HepG2 (cell line): ENCODE data around the gene KMT2B. TPM values are rescaled to one million over a fixed set of nuclear protein-coding genes. Genes with fewer than 3 reads are reported as not detected.

ENCODE experiments used
- DRAP1 ChIP-seq: IDR thresholded peaks from 2 replicates; pipeline ENCODE4 v1.6.1; 2016; ENCODE audit warnings: missing genetic modification reagents, missing compliant biosample characterization
- EHMT2 ChIP-seq: fragments of 200-600 bp; sonication (generic); IDR thresholded peaks from 2 replicates; pipeline ENCODE4 v1.7.0; 2017; ENCODE audit warnings: antibody characterized with exemption, low read depth, low read length, borderline replicate concordance
- FOXC1 ChIP-seq: sonication (generic); formaldehyde crosslinking; IDR thresholded peaks from 2 replicates; pipeline ENCODE4 v1.8.0; 2022; ENCODE audit warnings: mild to moderate bottlenecking, missing genetic modification reagents, borderline replicate concordance
- FOXP4 ChIP-seq: sonication (generic); formaldehyde crosslinking; IDR thresholded peaks from 2 replicates; pipeline ENCODE4 v1.4.0; 2020; ENCODE audit warnings: missing genetic modification reagents
- HNRNPH1 ChIP-seq: fragments of 200-400 bp; formaldehyde crosslinking; optimal IDR thresholded peaks from 2 replicates; pipeline ENCODE3; 2017; ENCODE audit warnings: mild to moderate bottlenecking, low read depth, low read length
- JARID2 ChIP-seq: sonication (generic); formaldehyde crosslinking; IDR thresholded peaks from 2 replicates; pipeline ENCODE4 v1.8.1; 2023; ENCODE audit warnings: missing genetic modification reagents, inconsistent platforms; ENCODE audit not compliant: insufficient replicate concordance
- MAZ ChIP-seq, 2 experiments: sonication (generic) in 1 of 2; formaldehyde crosslinking in 1 of 2; IDR thresholded peaks; 2 replicates each; pipeline versions ENCODE4 v1.5.0 to v1.6.1; 2012 to 2020; ENCODE audit warnings: low read depth in 2 of 2, mild to moderate bottlenecking in 2 of 2, borderline replicate concordance in 1 of 2, improper control_type of control experiment in 1 of 2, low read length in 1 of 2, missing genetic modification reagents in 1 of 2, moderate library complexity in 1 of 2
- MEF2D ChIP-seq: sonication (generic); formaldehyde crosslinking; IDR thresholded peaks from 2 replicates; pipeline ENCODE4 v1.5.1; 2020; ENCODE audit warnings: mild to moderate bottlenecking, missing genetic modification reagents
- MXI1 ChIP-seq: IDR thresholded peaks from 3 replicates; pipeline ENCODE4 v1.6.1; 2012; ENCODE audit warnings: low read depth, low read length, inconsistent platforms, borderline replicate concordance
- NCOR1 ChIP-seq: fragments of 200-600 bp; sonication (generic); IDR thresholded peaks from 2 replicates; pipeline ENCODE4 v1.7.0; 2017; ENCODE audit warnings: antibody characterized with exemption, low read length, borderline replicate concordance
- NFE2L1 ChIP-seq: sonication (generic); formaldehyde crosslinking; IDR thresholded peaks from 2 replicates; pipeline ENCODE4 v1.4.0; 2020; ENCODE audit warnings: missing genetic modification reagents, mild to moderate bottlenecking, borderline replicate concordance
- PAX8 ChIP-seq: sonication (generic); formaldehyde crosslinking; IDR thresholded peaks from 2 replicates; pipeline ENCODE4 v1.8.0; 2022; ENCODE audit warnings: mild to moderate bottlenecking, missing genetic modification reagents, borderline replicate concordance
- ZNF329 ChIP-seq: sonication (generic); formaldehyde crosslinking; IDR thresholded peaks from 2 replicates; pipeline ENCODE4 v1.9.0; 2021; ENCODE audit warnings: low read depth, mild to moderate bottlenecking, missing genetic modification reagents
- ZNF501 ChIP-seq: sonication (generic); formaldehyde crosslinking; IDR thresholded peaks from 2 replicates; pipeline ENCODE4 v1.5.1; 2020; ENCODE audit warnings: mild to moderate bottlenecking, moderate library complexity, missing genetic modification reagents
- ZNF841 ChIP-seq: sonication (generic); formaldehyde crosslinking; IDR thresholded peaks from 2 replicates; pipeline ENCODE4 v1.8.1; 2023; ENCODE audit warnings: missing genetic modification reagents, borderline replicate concordance
- polyA plus RNA-seq, 8 experiments: library from polyadenylated mRNA; depleted of rRNA in 3 of 8; stranded (reverse) in 7 of 8; unstranded in 1 of 8; fragments of >200 nt; fragmentation: Illumina TruSeq in 4 of 8; extraction: Trizol in 4 of 8; gene quantifications; 2 replicates each; pipeline versions ENCODE4 v1.2.1 to v1.2.3, GENCODE V29; 2011 to 2016; ENCODE audit warnings: low read depth in 4 of 8, missing spikeins in 1 of 8, mixed read lengths in 1 of 8; ENCODE audit not compliant: insufficient read depth in 1 of 8
- total RNA-seq, 5 experiments: library from RNA; depleted of rRNA; stranded (reverse); fragments of >200 nt; fragmentation: Illumina TruSeq; extraction: Trizol; gene quantifications; 2 replicates each; pipeline ENCODE4 v1.2.3, GENCODE V29; 2016; ENCODE audit warnings: low read depth in 1 of 5
- TF ChIP-seq, protein P1 (sequence below): sonication (generic); formaldehyde crosslinking; IDR thresholded peaks from 2 replicates; pipeline ENCODE4 v1.8.0; 2022; ENCODE audit warnings: mild to moderate bottlenecking, missing genetic modification reagents; ENCODE audit not compliant: insufficient replicate concordance
- TF ChIP-seq, protein P2 (sequence below): IDR thresholded peaks from 2 replicates; pipeline ENCODE4 v1.6.1; 2016; ENCODE audit warnings: missing compliant biosample characterization, missing genetic modification reagents, borderline replicate concordance
- TF ChIP-seq, protein P3 (sequence below): sonication (generic); formaldehyde crosslinking; IDR thresholded peaks from 2 replicates; pipeline ENCODE4 v1.4.0; 2020; ENCODE audit warnings: missing genetic modification reagents

The KMT2B gene
- total and polyA plus RNA-seq, 2 of the 13 experiments (the other 11 are each of a cell fraction or from before 2014, with no cell fraction given), result 6.2 to 16.9 TPM

DNA sequence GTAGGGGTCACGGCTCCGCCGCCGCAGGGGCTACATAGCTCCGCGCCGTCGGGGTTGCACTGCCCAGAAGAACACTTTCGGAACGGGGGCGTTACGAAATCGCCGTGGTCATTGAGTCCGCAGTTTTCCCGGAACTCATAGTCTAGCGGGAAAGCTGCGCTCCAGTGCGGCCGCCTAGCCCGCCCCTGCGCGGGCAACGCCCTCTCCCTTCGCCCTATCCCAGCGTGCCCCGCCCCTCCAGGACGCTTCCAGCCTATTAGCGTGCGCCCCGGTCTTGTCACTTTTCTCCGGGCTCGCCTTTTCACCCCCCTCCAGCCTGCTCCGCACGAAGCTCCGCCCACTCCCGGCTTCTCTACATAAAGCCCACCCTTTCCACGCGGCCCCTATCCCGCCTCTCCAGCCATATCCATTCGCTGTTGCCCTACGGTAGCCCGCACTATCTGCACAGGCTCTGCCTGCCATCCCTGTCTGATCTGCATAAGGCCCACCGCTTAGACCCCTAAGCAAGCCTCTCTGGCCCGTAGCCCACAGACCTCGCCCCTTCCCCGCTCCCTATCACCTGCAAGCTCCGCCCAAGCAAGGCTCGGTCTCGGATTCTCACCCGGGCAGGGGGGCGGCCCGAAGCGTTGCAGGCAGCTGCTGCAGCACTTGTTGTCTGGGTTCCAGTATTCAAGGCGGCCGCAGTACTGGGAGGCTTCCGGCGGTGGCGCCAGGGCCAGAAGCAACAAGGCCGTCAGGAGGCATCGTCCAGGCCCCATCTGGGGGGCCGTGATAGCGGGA lies 22.8 kb downstream of the KMT2B start (continued):
- TF ChIP-seq FOXP4 (CRISPR knock-in tag) (0 out of 2 replicates have a peak, but pooled peaks have one; percentile 28), MAZ (IDR thresholded peaks at IDR 0.05; ENCODE audit: borderline replicate concordance, low read depth, low read length) (peak; percentile 49; the same call in 1 of the 2 replicates), MAZ (CRISPR knock-in tag; IDR thresholded peaks at IDR 0.05; ENCODE audit: low read depth) (peak; percentile 79), HNRNPH1 (no peak), DRAP1 (peak; percentile 100), JARID2 (CRISPR knock-in tag) (no peak), NCOR1 (peak; percentile 31; the same call in 1 of the 2 replicates), MEF2D (CRISPR knock-in tag) (peak; percentile 66), NFE2L1 (CRISPR knock-in tag) (peak; percentile 68; the same call in 1 of the 2 replicates), ZNF841 (CRISPR knock-in tag) (no peak), EHMT2 (no peak; the same call in 1 of the 2 replicates), MXI1 (peak; percentile 80; the same call in 1 of the 3 replicates), ZNF329 (CRISPR knock-in tag) (peak; percentile 84; the same call in 1 of the 2 replicates), ZNF501 (CRISPR knock-in tag) (peak; percentile 77), PAX8 (CRISPR knock-in tag) (no peak), FOXC1 (CRISPR knock-in tag) (peak; percentile 84; the same call in 1 of the 2 replicates)
- TF ChIP-seq, protein P1, sequence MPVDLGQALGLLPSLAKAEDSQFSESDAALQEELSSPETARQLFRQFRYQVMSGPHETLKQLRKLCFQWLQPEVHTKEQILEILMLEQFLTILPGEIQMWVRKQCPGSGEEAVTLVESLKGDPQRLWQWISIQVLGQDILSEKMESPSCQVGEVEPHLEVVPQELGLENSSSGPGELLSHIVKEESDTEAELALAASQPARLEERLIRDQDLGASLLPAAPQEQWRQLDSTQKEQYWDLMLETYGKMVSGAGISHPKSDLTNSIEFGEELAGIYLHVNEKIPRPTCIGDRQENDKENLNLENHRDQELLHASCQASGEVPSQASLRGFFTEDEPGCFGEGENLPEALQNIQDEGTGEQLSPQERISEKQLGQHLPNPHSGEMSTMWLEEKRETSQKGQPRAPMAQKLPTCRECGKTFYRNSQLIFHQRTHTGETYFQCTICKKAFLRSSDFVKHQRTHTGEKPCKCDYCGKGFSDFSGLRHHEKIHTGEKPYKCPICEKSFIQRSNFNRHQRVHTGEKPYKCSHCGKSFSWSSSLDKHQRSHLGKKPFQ (CRISPR knock-in tag), result peak; percentile 85
- TF ChIP-seq, protein P2, sequence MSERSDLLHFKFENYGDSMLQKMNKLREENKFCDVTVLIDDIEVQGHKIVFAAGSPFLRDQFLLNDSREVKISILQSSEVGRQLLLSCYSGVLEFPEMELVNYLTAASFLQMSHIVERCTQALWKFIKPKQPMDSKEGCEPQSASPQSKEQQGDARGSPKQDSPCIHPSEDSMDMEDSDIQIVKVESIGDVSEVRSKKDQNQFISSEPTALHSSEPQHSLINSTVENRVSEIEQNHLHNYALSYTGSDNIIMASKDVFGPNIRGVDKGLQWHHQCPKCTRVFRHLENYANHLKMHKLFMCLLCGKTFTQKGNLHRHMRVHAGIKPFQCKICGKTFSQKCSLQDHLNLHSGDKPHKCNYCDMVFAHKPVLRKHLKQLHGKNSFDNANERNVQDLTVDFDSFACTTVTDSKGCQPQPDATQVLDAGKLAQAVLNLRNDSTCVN, result 0 out of 2 replicates have a peak, but pooled peaks have one; percentile 9
- TF ChIP-seq, protein P3, sequence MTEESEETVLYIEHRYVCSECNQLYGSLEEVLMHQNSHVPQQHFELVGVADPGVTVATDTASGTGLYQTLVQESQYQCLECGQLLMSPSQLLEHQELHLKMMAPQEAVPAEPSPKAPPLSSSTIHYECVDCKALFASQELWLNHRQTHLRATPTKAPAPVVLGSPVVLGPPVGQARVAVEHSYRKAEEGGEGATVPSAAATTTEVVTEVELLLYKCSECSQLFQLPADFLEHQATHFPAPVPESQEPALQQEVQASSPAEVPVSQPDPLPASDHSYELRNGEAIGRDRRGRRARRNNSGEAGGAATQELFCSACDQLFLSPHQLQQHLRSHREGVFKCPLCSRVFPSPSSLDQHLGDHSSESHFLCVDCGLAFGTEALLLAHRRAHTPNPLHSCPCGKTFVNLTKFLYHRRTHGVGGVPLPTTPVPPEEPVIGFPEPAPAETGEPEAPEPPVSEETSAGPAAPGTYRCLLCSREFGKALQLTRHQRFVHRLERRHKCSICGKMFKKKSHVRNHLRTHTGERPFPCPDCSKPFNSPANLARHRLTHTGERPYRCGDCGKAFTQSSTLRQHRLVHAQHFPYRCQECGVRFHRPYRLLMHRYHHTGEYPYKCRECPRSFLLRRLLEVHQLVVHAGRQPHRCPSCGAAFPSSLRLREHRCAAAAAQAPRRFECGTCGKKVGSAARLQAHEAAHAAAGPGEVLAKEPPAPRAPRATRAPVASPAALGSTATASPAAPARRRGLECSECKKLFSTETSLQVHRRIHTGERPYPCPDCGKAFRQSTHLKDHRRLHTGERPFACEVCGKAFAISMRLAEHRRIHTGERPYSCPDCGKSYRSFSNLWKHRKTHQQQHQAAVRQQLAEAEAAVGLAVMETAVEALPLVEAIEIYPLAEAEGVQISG (CRISPR knock-in tag), result peak; percentile 47; the same call in 1 of the 2 replicates
